Activated CD4-positive, alpha-beta T cell treated with anti-CD3 and anti-CD28 coated beads, Interleukin-2, amount 10 ng/mL, durations not matched to agents 7 days and 5 days (primary cell): ENCODE data around the gene CASK. TPM values are rescaled to one million over a fixed set of nuclear protein-coding genes. Genes with fewer than 3 reads are reported as not detected.
A peak's percentile ranks its signal among the peaks of the same experiment; 100 is the strongest.

ENCODE experiments used
- CTCF ChIA-PET: fragments of 350-600 bp; sonication (Branson Sonifier 250); formaldehyde crosslinking; loops from one replicate; lab custom pipeline; 2021; ENCODE audit warnings: antibody characterized with exemption; lab: Charles Lee
- POLR2A ChIA-PET: fragments of 350-600 bp; sonication (Branson Sonifier 250); formaldehyde crosslinking; loops from one replicate; lab custom pipeline; 2021; ENCODE audit warnings: antibody characterized with exemption; lab: Charles Lee
- DNase-seq: peaks from one replicate; pipeline ENCODE4 v3.0.0-alpha.2; 2020
- H3K27ac Mint-ChIP-seq: one replicate; pipeline ENCODE4 v1.8.0; 2021; ENCODE audit warnings: mild to moderate bottlenecking, moderate library complexity, mixed read lengths
- H3K27me3 Mint-ChIP-seq: one replicate; pipeline ENCODE4 v1.8.0; 2021; ENCODE audit warnings: mixed read lengths
- H3K36me3 Mint-ChIP-seq: one replicate; pipeline ENCODE4 v1.8.0; 2021; ENCODE audit warnings: low read depth, mixed read lengths
- H3K4me1 Mint-ChIP-seq: one replicate; pipeline ENCODE4 v1.8.0; 2021; ENCODE audit warnings: mixed read lengths
- H3K4me3 Mint-ChIP-seq: one replicate; pipeline ENCODE4 v1.8.0; 2021; ENCODE audit warnings: mild to moderate bottlenecking, moderate library complexity, mixed read lengths
- H3K9me3 Mint-ChIP-seq: one replicate; pipeline ENCODE4 v1.8.0; 2021; ENCODE audit warnings: mixed read lengths
- total RNA-seq, 2 experiments: library from RNA; stranded (reverse); gene quantifications; one replicate each; pipeline ENCODE4 v1.2.3, GENCODE V29; 2021

Gene CASK
- total RNA-seq, 2 experiments from 2014 or later: 30.8 to 32.4 TPM

GRCh38 chrX:41931591-41931990 is 8.2 kb upstream of the CASK start:
- no peaks in the 10 kb centered on the region for H3K36me3 Mint-ChIP-seq
- DNase-seq: no peak
- H3K4me1 Mint-ChIP-seq: peaks cover 12% of the 10 kb centered on the region
- peaks cover 11% of the 10 kb centered on the region for H3K27me3 Mint-ChIP-seq
- ChIA-PET CTCF (no interaction called here), POLR2A (no interaction called here)
- H3K9me3 Mint-ChIP-seq: peaks cover 3% of the 10 kb centered on the region
- no peak overlapping the region for H3K27ac Mint-ChIP-seq
- no peak overlapping the region for H3K4me3 Mint-ChIP-seq

GRCh38 chrX:41923978-41924683 is 777 bp upstream of the CASK start:
- peak; percentile 37 for DNase-seq
- Mint-ChIP-seq H3K36me3 (peaks cover 8% of the 10 kb centered on the region), H3K27me3 (peaks cover 1% of the 10 kb centered on the region), H3K9me3 (no peaks in the 10 kb centered on the region), H3K27ac (peak overlapping the region; percentile 90), H3K4me1 (peaks cover 18% of the 10 kb centered on the region), H3K4me3 (peak overlapping the region; percentile 82)
- POLR2A ChIA-PET: no interaction called here
- CTCF ChIA-PET: no interaction called here

GRCh38 chrX:41922431-41923151 is 763 bp downstream of the CASK start:
- ChIA-PET CTCF (interaction anchor here (0.6 to 0.8 kb wide), 2 partner anchors 8 to 40 kb away, joined by 3 read pairs; no protein-coding TSS in a partner anchor), POLR2A (no interaction called here)

GRCh38 chrX:41921492-41922430 is 1.6 kb downstream of the CASK start:
- ChIA-PET POLR2A (no interaction called here), CTCF (no interaction called here)
- peak; percentile 29 for DNase-seq
- Mint-ChIP-seq H3K4me3 (peak overlapping the region; percentile 89), H3K27ac (peak overlapping the region; percentile 92), H3K4me1 (peaks cover 36% of the 10 kb centered on the region), H3K36me3 (peaks cover 8% of the 10 kb centered on the region), H3K9me3 (no peaks in the 10 kb centered on the region), H3K27me3 (no peaks in the 10 kb centered on the region)

More at GRCh38 chrX:41922431-41923151, 763 bp downstream of the CASK start:
- Mint-ChIP-seq H3K27me3 (no peaks in the 10 kb centered on the region), H3K27ac (peak overlapping the region; percentile 92), H3K4me1 (peaks cover 29% of the 10 kb centered on the region), H3K36me3 (peaks cover 8% of the 10 kb centered on the region), H3K9me3 (no peaks in the 10 kb centered on the region), H3K4me3 (peak overlapping the region; percentile 89)
- peak; percentile 26 for DNase-seq

- POLR2A ChIA-PET: no interaction called here
- DNase-seq: no peak
- H3K9me3 Mint-ChIP-seq: no peaks in the 10 kb centered on the region
- CTCF ChIA-PET: no interaction called here
- peaks cover 12% of the 10 kb centered on the region for H3K36me3 Mint-ChIP-seq
- H3K27ac Mint-ChIP-seq: no peak overlapping the region
- no peaks in the 10 kb centered on the region for H3K27me3 Mint-ChIP-seq
- peaks cover 39% of the 10 kb centered on the region for H3K4me1 Mint-ChIP-seq
- peak overlapping the region; percentile 13 for H3K4me3 Mint-ChIP-seq
Observed at GRCh38 chrX:41919870-41920269, 3.5 kb downstream of the CASK start.

GRCh38 chrX:41917517-41917916 is 5.8 kb downstream of the CASK start:
- Mint-ChIP-seq H3K36me3 (peaks cover 17% of the 10 kb centered on the region), H3K27me3 (no peaks in the 10 kb centered on the region), H3K4me1 (peaks cover 47% of the 10 kb centered on the region), H3K9me3 (no peaks in the 10 kb centered on the region), H3K4me3 (peak overlapping the region; percentile 23), H3K27ac (peak overlapping the region; percentile 79)
- CTCF ChIA-PET: interaction anchor here (1.1 to 1.3 kb wide), 2 partner anchors 9 to 12 kb away, joined by 3 read pairs; no protein-coding TSS in a partner anchor
- DNase-seq: no peak
- POLR2A ChIA-PET: no interaction called here

- Mint-ChIP-seq H3K4me1 (peaks cover 43% of the 10 kb centered on the region), H3K36me3 (peaks cover 21% of the 10 kb centered on the region), H3K27ac (no peak overlapping the region), H3K4me3 (no peak overlapping the region), H3K27me3 (no peaks in the 10 kb centered on the region), H3K9me3 (peaks cover 4% of the 10 kb centered on the region)
- ChIA-PET POLR2A (no interaction called here), CTCF (interaction anchor here (1.7 kb wide), 1 partner anchor 9 kb away, joined by 3 read pairs; no protein-coding TSS in a partner anchor)
- DNase-seq: no peak
Observed at GRCh38 chrX:41913476-41913875, 9.9 kb downstream of the CASK start.

- Mint-ChIP-seq H3K27me3 (no peaks in the 10 kb centered on the region), H3K4me1 (peaks cover 42% of the 10 kb centered on the region), H3K4me3 (no peak overlapping the region), H3K27ac (no peak overlapping the region), H3K36me3 (peaks cover 25% of the 10 kb centered on the region), H3K9me3 (peaks cover 4% of the 10 kb centered on the region)
- CTCF ChIA-PET: no interaction called here
- DNase-seq: no peak
- POLR2A ChIA-PET: no interaction called here
Observed at GRCh38 chrX:41912923-41913322, 10.4 kb downstream of the CASK start.

GRCh38 chrX:41909068-41909467 is 14.3 kb downstream of the CASK start:
- H3K27ac Mint-ChIP-seq: peak overlapping the region; percentile 73
- ChIA-PET POLR2A (no interaction called here), CTCF (interaction anchor here (0.6 to 1.5 kb wide), 2 partner anchors 9 to 381 kb away, joined by 3 to 4 read pairs; no protein-coding TSS in a partner anchor)
- H3K27me3 Mint-ChIP-seq: no peaks in the 10 kb centered on the region
- DNase-seq: peak; percentile 31
- H3K4me3 Mint-ChIP-seq: no peak overlapping the region
- H3K4me1 Mint-ChIP-seq: peaks cover 32% of the 10 kb centered on the region
- peaks cover 12% of the 10 kb centered on the region for H3K9me3 Mint-ChIP-seq
- peaks cover 35% of the 10 kb centered on the region for H3K36me3 Mint-ChIP-seq

GRCh38 chrX:41906515-41907187 is 16.7 kb downstream of the CASK start:
- Mint-ChIP-seq H3K36me3 (peaks cover 51% of the 10 kb centered on the region), H3K27ac (no peak overlapping the region), H3K4me3 (no peak overlapping the region), H3K27me3 (no peaks in the 10 kb centered on the region), H3K9me3 (peaks cover 24% of the 10 kb centered on the region), H3K4me1 (peaks cover 28% of the 10 kb centered on the region)
- POLR2A ChIA-PET: no interaction called here
- no peak for DNase-seq
- CTCF ChIA-PET: no interaction called here

GRCh38 chrX:41903544-41903943 is 19.8 kb downstream of the CASK start:
- Mint-ChIP-seq H3K27ac (no peak overlapping the region), H3K27me3 (no peaks in the 10 kb centered on the region), H3K4me3 (no peak overlapping the region), H3K4me1 (peaks cover 13% of the 10 kb centered on the region), H3K9me3 (peaks cover 29% of the 10 kb centered on the region), H3K36me3 (peaks cover 47% of the 10 kb centered on the region)
- DNase-seq: no peak
- POLR2A ChIA-PET: no interaction called here
- CTCF ChIA-PET: no interaction called here

GRCh38 chrX:41900321-41900720 is 23.0 kb downstream of the CASK start:
- Mint-ChIP-seq H3K4me1 (peaks cover 3% of the 10 kb centered on the region), H3K27ac (no peak overlapping the region), H3K4me3 (no peak overlapping the region), H3K9me3 (peaks cover 26% of the 10 kb centered on the region), H3K36me3 (peaks cover 38% of the 10 kb centered on the region), H3K27me3 (no peaks in the 10 kb centered on the region)
- ChIA-PET CTCF (interaction anchor here (0.8 kb wide), 1 partner anchor 1044 kb away, joined by 3 read pairs; no protein-coding TSS in a partner anchor), POLR2A (no interaction called here)
- no peak for DNase-seq
